ENCODE measurements around the gene GPRC5C.
"Not testable (repeated sequence)": the region's sequence is repeated elsewhere in the genome, so short reads cannot be mapped to it uniquely, and the experiment has no call there.

GPRC5C gene

DNA sequence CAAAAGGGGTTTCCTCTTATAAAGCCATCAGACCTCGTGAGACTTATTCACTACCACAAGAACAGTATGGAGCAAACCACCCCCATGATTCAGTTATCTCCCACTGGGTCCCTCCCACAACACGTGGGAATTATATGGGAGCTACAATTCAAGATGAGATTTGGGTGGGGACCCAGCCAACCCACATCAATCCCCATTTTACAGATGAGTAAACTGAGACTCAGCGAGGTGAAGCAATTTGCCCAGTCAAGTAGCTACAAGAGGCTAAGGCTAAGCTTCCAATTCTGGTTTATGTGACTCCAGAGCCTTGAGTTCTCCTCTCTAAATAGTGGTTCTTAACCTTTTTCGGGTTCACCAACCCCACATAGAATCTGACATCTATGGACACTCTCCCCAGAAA, 43.3 kb downstream of the GPRC5C start:
- FAIRE-seq, result no peak

DNA sequence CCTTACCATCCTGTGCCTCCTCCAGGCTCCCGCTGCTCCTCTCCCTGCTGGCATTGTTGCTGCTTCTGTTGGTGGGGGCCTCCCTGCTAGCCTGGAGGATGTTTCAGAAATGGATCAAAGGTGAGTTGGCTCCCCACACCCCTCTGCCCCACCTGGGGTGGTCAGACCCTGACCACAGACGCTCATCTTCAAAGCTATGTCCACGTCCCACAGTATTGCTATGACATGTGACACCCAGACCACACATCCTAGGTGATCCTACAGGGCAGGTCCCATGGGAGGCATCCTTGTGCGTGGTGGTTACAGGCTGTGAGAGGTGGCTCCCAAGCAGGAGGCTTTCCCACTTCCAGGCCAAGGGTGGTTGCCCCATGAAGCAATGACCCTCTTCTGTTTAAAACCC, 45.5 kb downstream of the GPRC5C start:
- no peak for FAIRE-seq

DNA sequence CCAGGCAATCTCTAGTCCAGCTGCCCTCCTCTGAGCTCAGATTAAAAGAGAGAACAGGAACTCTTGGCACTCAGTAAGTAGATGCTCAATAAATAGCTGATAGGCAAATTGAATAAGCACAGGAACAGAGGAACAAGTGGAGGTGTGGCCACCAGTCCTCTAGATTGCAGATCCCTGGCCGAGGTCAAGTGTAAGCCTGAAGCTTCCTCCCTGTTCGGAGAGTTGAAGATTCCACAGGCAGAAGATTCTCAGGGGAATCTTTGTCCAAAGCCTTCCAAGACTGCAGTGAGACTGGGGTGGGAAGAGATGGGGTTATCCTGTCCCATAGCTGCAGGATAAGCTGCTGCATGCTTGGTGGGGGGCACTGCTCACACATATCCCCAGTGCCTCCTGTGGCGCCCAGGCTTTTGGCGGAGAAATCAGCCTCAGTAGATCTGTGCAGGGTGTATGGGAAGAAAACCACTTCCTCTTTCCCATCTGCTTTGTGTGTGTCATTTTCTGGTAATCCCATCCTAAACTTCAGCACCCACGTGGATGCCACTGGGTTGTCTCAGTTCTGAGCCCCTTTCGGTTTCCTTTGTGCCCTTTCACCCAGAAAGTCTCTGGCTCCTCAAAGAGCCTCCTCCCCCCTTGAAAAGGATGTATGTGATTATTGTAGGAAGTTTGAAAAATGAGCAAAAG, 46.7 kb downstream of the GPRC5C start:
- no peak for FAIRE-seq

DNA sequence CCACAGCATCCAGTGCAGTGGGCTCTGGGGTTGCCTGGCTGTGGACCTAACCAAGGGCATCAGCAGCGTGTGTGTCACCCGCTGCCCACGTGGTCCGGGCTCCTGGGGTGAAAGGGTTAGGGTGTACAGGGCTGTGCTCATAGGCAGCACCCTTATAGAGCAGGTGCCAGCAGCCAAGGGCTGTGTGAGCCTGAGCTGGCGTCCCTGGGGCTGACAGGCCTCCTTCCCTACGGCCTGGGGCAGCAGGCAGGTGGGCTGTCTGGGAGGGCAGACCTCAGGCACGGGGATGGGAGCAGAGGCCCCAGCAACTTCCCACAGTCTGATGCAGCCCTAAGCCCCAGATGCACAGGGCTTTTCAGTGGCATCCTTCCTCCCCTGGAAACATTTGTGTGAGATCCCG, 48.4 kb downstream of the GPRC5C start:
- FAIRE-seq, result no peak

DNA sequence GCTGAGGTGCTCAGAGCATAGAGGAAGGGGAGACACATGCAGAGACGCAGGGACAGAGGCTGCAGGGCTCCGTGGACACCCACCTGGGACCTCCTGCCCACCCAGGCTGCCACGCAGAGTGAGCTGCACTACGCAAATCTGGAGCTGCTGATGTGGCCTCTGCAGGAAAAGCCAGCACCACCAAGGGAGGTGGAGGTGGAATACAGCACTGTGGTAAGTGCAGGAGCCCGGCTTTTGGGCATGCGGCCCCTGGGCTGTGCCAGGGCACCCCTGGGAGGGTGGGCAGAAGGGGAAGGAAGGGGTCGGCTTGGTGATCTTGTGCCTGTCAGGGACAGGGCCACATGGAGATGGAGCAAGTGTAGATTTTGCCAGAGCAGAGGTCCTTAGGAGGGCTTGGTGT, 49.7 kb downstream of the GPRC5C start:
- no peak for FAIRE-seq

DNA sequence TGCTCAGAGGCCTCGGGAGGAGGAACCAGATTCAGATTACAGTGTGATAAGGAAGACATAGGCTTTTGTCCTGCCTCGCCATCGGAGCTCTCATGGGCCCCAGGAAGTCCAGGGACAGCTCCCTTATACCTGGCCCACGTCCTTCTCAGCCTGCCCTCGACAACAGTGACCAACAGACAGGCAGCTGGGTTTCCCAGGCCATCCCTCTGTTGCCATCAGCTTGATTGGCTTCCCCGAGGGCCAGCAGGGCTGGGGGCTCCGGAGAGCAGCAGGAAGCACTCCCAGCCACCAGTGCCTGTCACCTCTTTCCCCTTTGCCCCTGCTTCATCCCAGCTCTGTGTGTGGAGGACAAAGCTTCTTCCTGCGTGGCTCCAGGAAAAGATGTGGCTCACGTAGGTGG, 52.2 kb downstream of the GPRC5C start:
- no peak for FAIRE-seq

DNA sequence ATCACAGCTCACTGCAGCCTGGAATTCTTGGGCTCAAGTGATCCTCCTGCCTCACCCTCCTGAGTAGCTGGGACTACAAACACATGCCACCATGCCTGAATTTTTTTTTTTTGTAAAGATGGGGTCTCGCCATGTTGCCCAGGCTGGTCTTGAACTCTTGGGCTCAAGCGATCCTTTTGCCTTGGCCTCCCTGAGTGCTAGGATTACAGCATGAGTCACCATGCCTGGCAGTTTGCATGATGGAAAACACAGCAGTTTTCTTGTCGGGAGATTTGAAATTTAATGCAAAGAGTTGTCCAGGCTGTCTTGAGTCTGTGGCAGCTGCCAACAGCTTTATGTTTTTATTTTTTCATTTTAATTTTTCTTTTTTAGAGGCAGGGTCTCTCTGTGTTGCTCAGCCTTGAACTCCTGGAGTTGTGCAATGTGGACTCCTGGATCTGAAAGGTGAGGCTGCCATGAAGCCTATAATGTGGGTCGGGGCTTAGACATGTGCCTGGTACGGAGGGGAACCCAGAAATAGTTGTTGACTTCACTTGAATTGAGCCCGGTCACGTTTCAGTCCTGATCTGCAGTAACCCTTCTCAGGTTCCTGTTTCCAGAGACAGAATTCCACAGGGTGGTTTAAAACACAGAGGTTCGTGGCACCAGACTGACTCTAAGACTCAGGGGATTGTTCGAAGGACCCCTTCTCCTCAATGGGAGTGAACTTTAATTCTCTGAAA, 53.3 kb downstream of the GPRC5C start:
- FAIRE-seq, result no peak

DNA sequence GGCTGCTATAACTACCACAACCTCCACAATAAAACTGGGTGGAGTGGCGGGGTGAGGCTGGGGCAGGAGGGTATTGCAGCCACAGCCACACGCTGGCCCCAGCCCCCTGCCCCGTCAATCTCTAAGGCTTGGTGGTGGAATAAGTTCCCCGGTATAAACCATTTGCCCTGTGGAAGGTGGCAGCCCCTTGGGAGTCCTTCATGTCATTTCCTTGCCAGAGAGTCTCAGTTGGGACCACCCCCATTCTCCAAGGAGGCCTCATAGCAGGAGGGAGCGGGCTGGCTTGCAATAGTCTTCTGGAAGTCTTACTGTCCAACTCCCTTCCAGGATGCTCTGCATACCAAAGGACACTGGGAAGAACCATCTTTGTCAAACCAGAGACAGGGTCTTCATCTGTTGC, 54.0 kb downstream of the GPRC5C start:
- no peak for FAIRE-seq

DNA sequence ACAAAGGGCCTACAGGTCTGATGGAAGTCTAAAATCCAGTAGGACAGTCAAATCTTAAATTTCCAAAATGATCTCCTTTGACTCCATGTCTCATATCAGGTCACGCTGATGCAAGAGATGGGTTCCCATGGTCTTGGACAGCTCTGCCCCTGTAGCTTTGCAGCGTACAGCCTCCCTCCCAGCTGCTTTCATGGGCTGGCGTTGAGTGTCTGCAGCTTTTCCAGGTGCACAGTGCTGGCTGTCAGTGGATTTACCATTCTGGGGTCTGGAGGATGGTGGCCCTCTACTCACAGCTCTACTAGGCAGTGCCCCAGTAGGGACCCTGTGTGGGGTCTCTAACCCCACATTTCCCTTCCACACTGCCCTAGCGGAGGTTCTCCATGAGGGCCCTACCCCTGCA, 56.4 kb downstream of the GPRC5C start:
- FAIRE-seq, result not testable (repeated sequence)

DNA sequence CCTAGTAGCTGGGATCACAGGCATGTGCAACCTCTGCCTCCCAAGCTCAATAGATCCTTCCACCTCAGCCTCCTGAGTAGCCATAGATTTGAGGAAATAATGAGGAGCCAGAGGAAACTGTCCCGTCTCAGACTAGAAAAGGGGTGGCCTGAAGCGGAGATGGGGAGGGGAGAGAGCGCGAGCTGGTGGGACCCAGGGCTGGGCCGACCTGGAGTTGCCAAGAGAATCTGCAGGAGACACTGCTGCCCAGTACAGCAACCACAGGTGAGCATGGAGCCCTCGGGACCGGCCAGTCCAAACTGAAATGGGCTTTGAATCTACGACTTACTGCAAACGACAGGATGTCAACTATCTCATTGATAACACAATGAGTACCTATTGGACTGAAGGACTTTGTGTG, 58.8 kb downstream of the GPRC5C start:
- FAIRE-seq, result no peak

DNA sequence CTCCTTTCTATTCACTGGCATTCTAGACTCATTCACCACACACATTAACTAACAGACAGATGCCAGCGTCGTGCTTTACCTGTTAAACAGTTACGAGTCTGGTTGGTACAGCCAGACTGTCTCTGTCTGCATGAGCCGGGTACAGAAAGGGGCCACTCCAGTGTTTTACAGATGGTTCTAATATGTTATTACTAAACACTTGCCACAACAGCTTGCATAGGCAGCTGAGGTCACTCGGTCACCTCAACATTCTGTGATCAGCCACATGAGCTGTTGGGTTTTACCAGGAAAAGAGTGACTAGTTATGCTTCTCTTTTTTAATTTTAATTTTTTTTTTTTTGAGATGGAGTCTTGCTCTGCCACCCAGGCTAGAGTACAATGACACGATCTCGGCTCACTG, 59.7 kb downstream of the GPRC5C start:
- no peak for FAIRE-seq

DNA sequence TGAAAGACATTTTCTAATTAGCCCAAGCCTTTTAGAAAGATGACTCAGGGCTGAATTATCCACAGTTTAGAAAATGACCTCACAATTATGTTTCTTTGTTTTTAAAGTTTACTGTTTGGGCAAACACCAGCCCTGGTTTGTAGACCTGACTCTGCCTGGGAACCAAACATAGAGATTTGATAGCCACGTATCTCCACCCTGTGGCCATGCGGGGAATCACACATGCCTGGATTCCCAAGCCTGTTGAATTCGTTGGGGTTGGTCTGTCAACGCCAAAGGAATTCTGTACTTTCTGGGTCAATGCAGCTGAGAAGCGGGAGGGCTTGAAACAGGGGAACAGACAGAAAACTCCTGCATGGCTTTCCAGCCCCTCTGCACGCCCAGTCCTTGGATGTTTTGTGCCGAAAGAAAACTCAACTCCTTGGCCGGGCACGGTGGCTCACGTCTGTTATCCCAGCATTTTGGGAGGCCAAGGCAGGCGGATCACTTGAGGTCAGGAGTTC, 61.5 kb downstream of the GPRC5C start:
- FAIRE-seq, result peak; percentile 89

Measured in endometrium (tissue), 2 donors.